22Rv1 (cell line): ENCODE data around the gene HOXC10.

Source experiments
- ZFX ChIP-seq: fragments of 450-650 bp; IDR thresholded peaks from 2 replicates; pipeline ENCODE4 v1.6.1; 2017; ENCODE audit warnings: antibody characterized with exemption, borderline replicate concordance
- TF ChIP-seq, protein P1 (sequence below): fragments of 450-650 bp; IDR thresholded peaks from 2 replicates; pipeline ENCODE4 v1.5.1; 2017; ENCODE audit warnings: mild to moderate bottlenecking

DNA sequence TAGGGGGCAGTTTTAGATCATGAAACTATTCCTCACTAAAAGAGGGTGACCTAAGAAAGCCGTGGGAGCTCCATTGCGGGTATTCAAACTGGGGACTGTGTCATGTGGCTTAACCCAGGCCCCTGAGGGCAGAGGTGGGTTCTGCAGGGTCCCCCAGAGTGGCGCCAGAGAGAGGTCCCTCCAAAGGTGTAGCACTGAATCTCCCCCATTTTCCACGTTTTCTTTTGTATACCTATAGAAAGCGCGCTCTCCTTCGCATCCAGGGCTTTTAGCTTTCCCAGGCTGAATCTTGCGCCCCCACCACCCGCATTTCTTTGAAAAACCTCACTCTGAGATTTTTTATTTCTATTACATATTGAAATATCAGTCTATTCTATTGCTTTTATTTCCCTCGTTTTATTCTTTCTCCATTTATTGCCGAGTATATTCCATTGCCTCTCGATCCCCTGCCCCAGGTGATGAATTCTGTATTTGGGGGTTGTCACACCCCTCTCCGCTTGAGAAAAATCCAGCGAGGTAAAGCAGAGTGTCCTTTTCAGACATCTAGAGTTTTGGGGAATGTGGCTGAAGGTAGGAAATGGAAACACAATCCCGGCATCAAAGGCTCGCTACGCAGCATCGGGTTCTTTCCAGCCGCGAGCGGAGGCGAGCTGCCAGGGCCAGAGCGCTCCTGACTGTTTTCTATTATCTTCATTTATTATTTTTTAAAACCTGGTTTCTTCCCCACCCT lies 47.2 kb upstream of the HOXC10 start:
- TF ChIP-seq, protein P1, sequence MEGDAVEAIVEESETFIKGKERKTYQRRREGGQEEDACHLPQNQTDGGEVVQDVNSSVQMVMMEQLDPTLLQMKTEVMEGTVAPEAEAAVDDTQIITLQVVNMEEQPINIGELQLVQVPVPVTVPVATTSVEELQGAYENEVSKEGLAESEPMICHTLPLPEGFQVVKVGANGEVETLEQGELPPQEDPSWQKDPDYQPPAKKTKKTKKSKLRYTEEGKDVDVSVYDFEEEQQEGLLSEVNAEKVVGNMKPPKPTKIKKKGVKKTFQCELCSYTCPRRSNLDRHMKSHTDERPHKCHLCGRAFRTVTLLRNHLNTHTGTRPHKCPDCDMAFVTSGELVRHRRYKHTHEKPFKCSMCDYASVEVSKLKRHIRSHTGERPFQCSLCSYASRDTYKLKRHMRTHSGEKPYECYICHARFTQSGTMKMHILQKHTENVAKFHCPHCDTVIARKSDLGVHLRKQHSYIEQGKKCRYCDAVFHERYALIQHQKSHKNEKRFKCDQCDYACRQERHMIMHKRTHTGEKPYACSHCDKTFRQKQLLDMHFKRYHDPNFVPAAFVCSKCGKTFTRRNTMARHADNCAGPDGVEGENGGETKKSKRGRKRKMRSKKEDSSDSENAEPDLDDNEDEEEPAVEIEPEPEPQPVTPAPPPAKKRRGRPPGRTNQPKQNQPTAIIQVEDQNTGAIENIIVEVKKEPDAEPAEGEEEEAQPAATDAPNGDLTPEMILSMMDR, result no peak
- TF ChIP-seq ZFX, result no peak
